MM.1S (cell line): Measurements from ENCODE around the gene RIPOR3.

Source experiments
- EZH2phosphoT487 ChIP-seq: fragments of 300-600 bp; sonication (generic); IDR thresholded peaks from 2 replicates; pipeline ENCODE4 v1.6.1; 2018; ENCODE audit warnings: antibody characterized with exemption, low read length
- TF ChIP-seq, protein P1 (sequence below): fragments of 300-600 bp; sonication (generic); IDR thresholded peaks from 2 replicates; pipeline ENCODE4 v1.5.1; 2016; ENCODE audit warnings: antibody characterized with exemption, low read length, mixed read lengths

DNA sequence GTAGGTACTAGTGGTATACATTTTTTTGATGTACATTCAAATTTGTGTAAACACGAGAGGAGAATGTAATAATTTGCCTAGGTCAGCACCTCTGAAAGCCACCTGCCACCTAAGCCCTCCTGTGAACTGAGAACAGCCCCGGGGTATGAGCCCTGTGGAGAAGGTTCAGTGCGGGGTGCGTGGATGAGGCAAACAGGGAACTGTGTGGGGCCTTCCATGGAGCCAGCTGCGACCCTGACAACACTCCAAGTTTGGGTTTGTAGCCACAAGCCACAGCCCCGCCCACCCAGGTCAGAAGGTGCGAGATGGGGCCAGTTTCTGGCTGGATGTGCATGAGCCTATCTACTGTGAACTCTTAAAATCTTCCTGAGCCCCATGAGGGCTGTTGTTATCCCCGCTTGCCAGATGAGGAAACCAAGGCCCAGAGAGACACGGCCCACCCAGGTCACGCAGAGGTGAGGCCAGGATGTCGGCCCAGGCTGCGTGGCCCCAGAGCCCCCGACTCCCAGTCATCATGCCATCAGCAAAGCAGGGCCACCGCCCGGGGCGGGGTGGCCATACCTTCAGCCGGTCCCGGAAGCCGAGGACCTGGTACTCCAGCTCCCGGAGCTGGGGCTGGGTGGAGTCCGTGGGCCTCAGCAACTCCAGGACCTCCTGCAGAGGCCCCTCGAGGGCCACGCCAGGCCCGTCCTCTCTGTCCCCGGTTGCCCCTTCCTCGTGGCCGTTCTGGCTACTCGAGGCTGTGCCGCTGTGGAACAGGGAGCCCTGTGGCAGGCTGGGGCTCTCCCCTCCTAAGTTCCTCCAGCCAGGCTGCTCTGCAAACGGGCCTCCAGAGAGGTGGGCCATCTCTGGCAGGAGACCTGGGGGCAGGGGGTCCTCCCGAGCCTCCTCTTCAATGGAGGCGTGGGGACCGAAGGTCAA is 89.6 kb downstream of the RIPOR3 start:
- TF ChIP-seq EZH2phosphoT487 = no peak
- TF ChIP-seq, protein P1, sequence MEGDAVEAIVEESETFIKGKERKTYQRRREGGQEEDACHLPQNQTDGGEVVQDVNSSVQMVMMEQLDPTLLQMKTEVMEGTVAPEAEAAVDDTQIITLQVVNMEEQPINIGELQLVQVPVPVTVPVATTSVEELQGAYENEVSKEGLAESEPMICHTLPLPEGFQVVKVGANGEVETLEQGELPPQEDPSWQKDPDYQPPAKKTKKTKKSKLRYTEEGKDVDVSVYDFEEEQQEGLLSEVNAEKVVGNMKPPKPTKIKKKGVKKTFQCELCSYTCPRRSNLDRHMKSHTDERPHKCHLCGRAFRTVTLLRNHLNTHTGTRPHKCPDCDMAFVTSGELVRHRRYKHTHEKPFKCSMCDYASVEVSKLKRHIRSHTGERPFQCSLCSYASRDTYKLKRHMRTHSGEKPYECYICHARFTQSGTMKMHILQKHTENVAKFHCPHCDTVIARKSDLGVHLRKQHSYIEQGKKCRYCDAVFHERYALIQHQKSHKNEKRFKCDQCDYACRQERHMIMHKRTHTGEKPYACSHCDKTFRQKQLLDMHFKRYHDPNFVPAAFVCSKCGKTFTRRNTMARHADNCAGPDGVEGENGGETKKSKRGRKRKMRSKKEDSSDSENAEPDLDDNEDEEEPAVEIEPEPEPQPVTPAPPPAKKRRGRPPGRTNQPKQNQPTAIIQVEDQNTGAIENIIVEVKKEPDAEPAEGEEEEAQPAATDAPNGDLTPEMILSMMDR = no peak
